Measurements from ENCODE around the gene LIPJ.

Gene LIPJ

DNA sequence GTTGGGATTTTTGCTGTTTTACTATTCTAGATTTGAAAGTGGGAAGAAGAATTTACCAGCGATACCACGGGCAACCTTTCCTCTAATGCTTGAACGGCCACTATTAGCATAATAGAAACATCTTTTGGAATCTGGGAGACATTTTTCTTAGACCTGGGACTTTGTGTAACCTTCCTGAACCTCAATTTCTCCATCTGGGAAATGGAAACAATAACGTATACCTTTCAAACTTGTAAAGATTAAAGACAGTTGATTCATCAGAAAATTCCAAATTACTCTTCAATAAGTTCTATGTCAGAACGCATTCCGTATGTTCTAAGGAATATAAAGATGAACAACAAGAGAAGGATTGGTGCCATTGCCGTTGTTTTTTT, 3.0 kb upstream of the LIPJ start:
- POLR2A ChIA-PET, result no interaction called here
- TF ChIP-seq CTCF (IDR thresholded peaks at IDR 0.05; ENCODE audit: control extremely low read depth, extremely low read depth, low read depth, missing control alignments), result no peak
- no peak for DNase-seq (ENCODE audit: extremely low spot score)
- CTCF ChIA-PET, result interaction anchor here (0.8 to 5.8 kb wide), 28 partner anchors 9 to 765 kb away, joined by 3 to 80 read pairs (median 4); partner anchors contain the start of genes ATAD1 and LIPN

DNA sequence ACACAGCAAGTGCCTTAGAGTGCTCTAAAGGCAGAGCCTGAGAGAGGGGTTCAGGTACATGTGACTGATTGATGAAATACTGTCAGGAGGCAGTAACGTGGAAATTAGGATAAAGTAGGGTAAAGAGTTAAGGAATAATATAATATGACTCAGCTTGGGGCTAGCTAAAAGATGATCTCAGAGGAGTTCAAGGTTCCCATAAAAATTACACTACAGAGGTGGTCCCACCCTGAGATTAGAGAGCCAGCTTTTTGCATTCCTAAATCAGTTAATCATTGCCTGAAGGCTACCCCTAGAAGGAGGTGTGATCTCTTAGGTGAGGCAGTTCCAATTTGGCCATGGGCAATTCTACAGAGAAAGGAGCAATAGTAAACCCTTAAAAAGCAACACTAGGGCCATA, 5.8 kb downstream of the LIPJ start:
- no peak for DNase-seq (ENCODE audit: extremely low spot score)
- no peak for TF ChIP-seq CTCF (IDR thresholded peaks at IDR 0.05; ENCODE audit: control extremely low read depth, extremely low read depth, low read depth, missing control alignments)
- CTCF ChIA-PET, result interaction anchor here (0.9 to 2.7 kb wide), 6 partner anchors 9 to 30 kb away, joined by 3 to 14 read pairs (median 4); partner anchors contain the start of gene RNLS
- POLR2A ChIA-PET, result no interaction called here

DNA sequence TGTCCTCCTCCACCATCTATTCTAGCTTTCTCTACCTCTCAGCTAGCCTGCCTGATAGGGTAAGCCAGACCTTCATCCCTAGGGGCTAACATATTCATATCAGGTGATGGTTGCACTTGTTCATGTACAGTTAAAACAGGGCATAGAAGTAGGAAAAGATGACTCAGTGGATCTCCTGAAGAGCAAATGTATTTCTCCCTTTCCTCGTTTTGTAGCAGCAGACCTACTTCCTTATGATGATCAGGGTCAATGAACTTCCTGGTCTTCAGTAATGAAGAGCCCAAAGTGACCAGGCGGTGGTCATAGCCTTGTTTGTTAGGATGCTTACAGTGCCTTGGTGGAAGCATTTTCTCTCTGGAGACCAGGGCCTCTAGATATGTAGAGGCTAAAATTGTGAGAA, 6.3 kb downstream of the LIPJ start:
- DNase-seq (ENCODE audit: extremely low spot score), result no peak
- no peak for TF ChIP-seq CTCF (IDR thresholded peaks at IDR 0.05; ENCODE audit: control extremely low read depth, extremely low read depth, low read depth, missing control alignments)
- ChIA-PET POLR2A (no interaction called here), CTCF (interaction anchor here (1.1 to 2.7 kb wide), 5 partner anchors 10 to 28 kb away, joined by 3 to 14 read pairs (median 5); partner anchors contain the start of gene RNLS)

DNA sequence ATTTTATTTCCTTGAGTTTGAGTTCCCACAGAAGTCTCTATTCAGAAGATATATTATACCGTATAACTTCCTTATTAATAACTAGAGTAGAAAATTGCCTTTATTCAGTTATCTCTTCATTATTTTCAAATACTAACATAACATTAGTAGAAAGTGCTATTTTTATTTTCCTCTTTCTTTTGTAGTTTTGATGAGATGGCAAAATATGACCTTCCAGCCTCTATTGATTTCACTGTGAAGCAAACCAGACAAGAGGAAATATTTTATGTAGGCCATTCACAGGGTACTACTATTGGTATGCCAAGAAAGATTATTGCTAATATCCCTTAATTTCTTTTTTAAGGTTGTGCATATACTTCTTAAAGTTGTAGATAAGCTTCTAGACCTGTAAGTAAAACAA, 7.9 kb downstream of the LIPJ start:
- CTCF ChIA-PET, result interaction anchor here (1.1 to 3.0 kb wide), 2 partner anchors 10 to 11 kb away, joined by 4 to 9 read pairs; partner anchors contain the start of gene RNLS
- POLR2A ChIA-PET, result no interaction called here
- no peak for TF ChIP-seq CTCF (IDR thresholded peaks at IDR 0.05; ENCODE audit: control extremely low read depth, extremely low read depth, low read depth, missing control alignments)
- no peak for DNase-seq (ENCODE audit: extremely low spot score)

GRCh38 chr10:88598055-88598454, 11.5 kb downstream of the LIPJ start:
- ChIA-PET POLR2A (no interaction called here), CTCF (interaction anchor here (1.6 to 2.3 kb wide), 3 partner anchors 9 to 238 kb away, joined by 5 to 12 read pairs (median 5); partner anchors contain the start of gene RNLS)
- no peak for TF ChIP-seq CTCF (IDR thresholded peaks at IDR 0.05; ENCODE audit: control extremely low read depth, extremely low read depth, low read depth, missing control alignments)
- peak; percentile 31 for DNase-seq (ENCODE audit: extremely low spot score)

DNA sequence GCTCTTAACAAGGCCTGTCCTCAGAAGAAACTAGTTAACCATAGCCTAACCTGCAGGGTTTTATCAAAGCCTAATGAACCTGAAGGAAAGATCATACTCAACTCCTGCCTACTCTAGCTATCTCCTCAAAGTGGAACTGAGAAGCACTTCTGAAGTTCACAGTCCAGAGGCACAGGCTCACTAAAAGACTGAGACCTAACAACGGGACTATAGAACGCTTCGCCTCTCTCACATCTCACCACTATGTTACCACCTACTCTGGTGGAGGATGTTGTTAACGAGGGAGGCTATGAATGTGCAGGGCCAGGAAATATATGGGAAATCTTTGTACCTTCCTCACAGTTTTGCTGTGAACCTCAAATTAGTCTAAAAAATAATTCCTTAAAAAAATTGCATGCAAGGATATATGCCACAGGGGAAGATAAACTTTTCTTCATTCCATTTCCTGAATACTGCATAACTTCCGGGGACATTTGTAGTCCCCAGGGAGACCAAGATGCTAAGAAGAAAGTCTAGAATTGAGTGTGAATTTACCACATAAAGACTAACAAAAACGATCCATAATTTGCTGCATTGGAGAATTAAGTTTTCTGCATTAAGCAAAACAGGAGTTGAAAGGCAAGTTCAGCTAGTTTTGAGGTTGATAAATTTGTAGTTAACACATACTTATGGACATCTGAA, 21.6 kb downstream of the LIPJ start:
- ChIA-PET CTCF (interaction anchor here (1.3 to 1.7 kb wide), 2 partner anchors 28 to 203 kb away, joined by 3 read pairs; no protein-coding TSS in a partner anchor), POLR2A (no interaction called here)

More for the DNA sequence above, 21.6 kb downstream of the LIPJ start:
- no peak for TF ChIP-seq CTCF (IDR thresholded peaks at IDR 0.05; ENCODE audit: control extremely low read depth, extremely low read depth, low read depth, missing control alignments)
- DNase-seq (ENCODE audit: extremely low spot score), result no peak
